Progenitor cell of endocrine pancreas (in vitro differentiated cells): ENCODE data around the gene C19orf38. TPM values are rescaled to one million over a fixed set of nuclear protein-coding genes. Genes with fewer than 3 reads are reported as not detected.
"Not testable (repeated sequence)": the region's sequence is repeated elsewhere in the genome, so short reads cannot be mapped to it uniquely, and the experiment has no call there.

Source experiments
- DNase-seq: peaks from one replicate; pipeline ENCODE4 v3.0.0; 2021; ENCODE audit warnings: low spot score; ENCODE audit not compliant: unreplicated experiment
- H3K27ac Mint-ChIP-seq: 2 replicates; pipeline ENCODE4 v1.8.0; 2021; ENCODE audit warnings: mild to moderate bottlenecking, moderate library complexity, mixed read lengths
- H3K27me3 Mint-ChIP-seq: 2 replicates; pipeline ENCODE4 v1.8.0; 2021; ENCODE audit warnings: mixed read lengths
- H3K36me3 Mint-ChIP-seq: 2 replicates; pipeline ENCODE4 v1.8.0; 2022; ENCODE audit warnings: mixed read lengths; ENCODE audit not compliant: insufficient read depth
- H3K4me1 Mint-ChIP-seq: 2 replicates; pipeline ENCODE4 v1.8.0; 2021; ENCODE audit warnings: low read depth, mixed read lengths
- H3K4me3 Mint-ChIP-seq: 2 replicates; pipeline ENCODE4 v1.8.0; 2021; ENCODE audit warnings: low read depth, mild to moderate bottlenecking, moderate library complexity, mixed read lengths
- H3K9me3 Mint-ChIP-seq: 2 replicates; pipeline ENCODE4 v1.8.0; 2021; ENCODE audit warnings: low read depth, mixed read lengths
- total RNA-seq: library from RNA; stranded (reverse); gene quantifications from 2 replicates; pipeline ENCODE4 v1.2.1, GENCODE V29; 2021
- TF ChIP-seq, protein P1 (sequence below): fragments of 200-600 bp; sonication (generic); IDR thresholded peaks from one replicate; pipeline ENCODE4 v1.5.0; 2021; ENCODE audit warnings: antibody characterized with exemption, mild to moderate bottlenecking; ENCODE audit not compliant: unreplicated experiment

The C19orf38 gene
- total RNA-seq, 1 donor from 2014 or later: 0.31 TPM

DNA sequence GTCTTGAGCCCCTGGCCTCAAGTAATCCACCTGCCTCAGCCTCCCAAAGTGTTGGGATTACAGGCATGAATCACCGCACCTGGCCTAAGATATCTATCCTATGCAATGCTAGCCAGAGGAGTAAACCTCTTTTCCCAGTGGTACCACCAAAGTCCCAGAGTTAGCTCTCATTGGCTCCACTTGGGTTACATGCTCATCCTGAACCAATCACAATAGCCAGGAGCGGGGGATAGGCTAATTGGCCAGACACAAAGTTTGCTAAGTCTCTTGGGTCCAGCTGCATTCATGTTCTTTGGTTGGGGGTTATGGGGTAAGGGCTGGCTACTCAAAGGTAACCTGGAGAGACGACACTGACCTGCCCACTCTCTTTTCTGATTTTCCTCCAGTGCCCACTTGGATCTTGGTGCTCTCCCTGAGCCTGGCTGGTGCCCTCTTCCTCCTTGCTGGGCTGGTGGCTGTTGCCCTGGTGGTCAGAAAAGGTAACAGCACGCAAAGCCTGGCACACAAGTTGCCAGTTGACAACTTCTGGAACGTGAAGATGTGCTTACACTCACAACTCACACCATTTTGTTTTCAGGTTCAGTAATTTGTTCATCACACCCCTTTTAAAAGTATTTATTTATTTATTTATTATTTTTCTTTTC is 7.8 kb downstream of the C19orf38 start:
- TF ChIP-seq, protein P1, sequence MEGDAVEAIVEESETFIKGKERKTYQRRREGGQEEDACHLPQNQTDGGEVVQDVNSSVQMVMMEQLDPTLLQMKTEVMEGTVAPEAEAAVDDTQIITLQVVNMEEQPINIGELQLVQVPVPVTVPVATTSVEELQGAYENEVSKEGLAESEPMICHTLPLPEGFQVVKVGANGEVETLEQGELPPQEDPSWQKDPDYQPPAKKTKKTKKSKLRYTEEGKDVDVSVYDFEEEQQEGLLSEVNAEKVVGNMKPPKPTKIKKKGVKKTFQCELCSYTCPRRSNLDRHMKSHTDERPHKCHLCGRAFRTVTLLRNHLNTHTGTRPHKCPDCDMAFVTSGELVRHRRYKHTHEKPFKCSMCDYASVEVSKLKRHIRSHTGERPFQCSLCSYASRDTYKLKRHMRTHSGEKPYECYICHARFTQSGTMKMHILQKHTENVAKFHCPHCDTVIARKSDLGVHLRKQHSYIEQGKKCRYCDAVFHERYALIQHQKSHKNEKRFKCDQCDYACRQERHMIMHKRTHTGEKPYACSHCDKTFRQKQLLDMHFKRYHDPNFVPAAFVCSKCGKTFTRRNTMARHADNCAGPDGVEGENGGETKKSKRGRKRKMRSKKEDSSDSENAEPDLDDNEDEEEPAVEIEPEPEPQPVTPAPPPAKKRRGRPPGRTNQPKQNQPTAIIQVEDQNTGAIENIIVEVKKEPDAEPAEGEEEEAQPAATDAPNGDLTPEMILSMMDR: peak; percentile 56
- no peaks in the 10 kb centered on the region for H3K36me3 Mint-ChIP-seq
- no peak overlapping the region for H3K4me3 Mint-ChIP-seq
- H3K27me3 Mint-ChIP-seq: no peaks in the 10 kb centered on the region
- no peaks in the 10 kb centered on the region for H3K9me3 Mint-ChIP-seq
- H3K4me1 Mint-ChIP-seq: no peaks in the 10 kb centered on the region
- no peak overlapping the region for H3K27ac Mint-ChIP-seq
- no peak for DNase-seq

DNA sequence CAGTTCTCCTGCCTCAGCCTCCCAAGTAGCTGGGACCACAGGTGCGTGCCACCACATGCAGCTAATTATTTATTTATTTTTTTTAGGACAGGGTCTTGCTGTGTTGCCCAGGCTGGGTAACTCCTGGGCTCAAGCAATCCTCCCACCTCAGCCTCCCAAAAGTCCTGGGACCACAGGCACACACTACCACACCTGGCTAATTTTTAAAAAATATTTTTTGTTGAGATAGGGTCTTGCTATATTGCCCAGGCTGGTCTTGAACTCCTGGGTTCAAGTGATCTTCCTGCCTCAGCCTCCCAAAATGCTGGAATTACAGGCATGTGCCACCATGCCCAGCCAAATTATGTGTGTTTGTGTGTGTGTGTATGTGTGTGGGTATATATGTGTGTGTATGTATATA is 8.7 kb downstream of the C19orf38 start:
- not testable (repeated sequence) for H3K36me3 Mint-ChIP-seq, H3K4me1 Mint-ChIP-seq, DNase-seq, H3K9me3 Mint-ChIP-seq, H3K4me3 Mint-ChIP-seq, H3K27ac Mint-ChIP-seq, H3K27me3 Mint-ChIP-seq

DNA sequence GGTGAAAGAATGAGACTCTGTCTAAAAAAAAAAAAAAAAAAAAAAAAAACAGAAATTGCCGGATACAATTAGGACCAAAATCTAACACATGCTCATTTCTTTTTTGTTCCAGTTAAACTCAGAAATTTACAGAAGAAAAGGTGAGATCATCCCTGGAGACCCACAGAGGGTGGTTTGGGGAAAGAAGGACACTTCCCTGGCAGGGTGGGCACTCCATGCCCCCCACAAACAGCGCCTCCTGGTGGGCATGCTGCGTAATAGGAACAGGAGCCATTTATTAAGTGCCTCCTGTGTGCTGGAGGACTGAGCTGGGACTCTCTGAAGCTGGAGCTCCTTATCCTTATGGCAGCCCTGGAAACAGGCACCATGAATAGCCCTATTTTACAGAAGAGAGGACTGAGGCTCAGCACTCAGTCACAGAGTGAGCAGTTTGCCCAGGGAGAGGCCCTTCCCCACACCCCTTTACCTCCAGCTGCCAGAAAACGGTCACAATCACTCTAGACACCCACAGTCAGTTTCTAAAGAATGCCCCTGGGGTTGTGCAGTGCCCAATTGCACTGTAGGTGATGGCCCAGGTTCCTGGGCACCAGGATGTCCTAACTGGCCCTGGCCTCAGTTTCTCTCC is 10.1 kb downstream of the C19orf38 start:
- TF ChIP-seq, protein P1: peak; percentile 74
- Mint-ChIP-seq H3K27me3 (no peaks in the 10 kb centered on the region), H3K4me1 (peaks cover 8% of the 10 kb centered on the region), H3K4me3 (no peak overlapping the region), H3K36me3 (no peaks in the 10 kb centered on the region), H3K27ac (no peak overlapping the region), H3K9me3 (no peaks in the 10 kb centered on the region)
- DNase-seq: no peak

DNA sequence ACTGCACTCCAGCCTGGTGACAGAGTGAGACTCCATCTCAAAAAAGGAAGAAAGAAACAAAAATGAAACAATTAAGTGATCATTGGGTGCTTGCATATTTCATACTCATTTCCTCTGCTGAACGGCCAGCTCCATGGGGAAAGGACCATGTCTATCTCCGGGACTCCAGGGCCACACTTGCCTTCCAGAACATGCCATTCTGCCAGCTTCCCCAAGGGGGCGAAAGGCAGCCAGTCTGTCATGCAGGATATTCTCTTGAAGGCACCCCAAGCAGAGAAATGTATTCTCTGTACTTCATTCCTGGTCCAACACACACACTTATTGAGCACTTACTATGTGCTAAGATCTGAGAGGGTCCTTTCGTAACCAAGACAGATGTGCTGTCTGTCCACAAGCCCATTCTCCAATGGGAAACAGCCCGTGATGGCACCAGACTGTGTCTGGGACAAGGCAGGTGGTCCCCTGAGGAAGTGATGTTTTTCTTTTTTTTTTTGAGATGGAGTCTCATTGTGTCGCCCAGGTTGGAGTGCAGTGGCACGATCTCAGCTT is 13.0 kb downstream of the C19orf38 start:
- Mint-ChIP-seq H3K4me3 (no peak overlapping the region), H3K9me3 (no peaks in the 10 kb centered on the region), H3K27me3 (no peaks in the 10 kb centered on the region), H3K36me3 (no peaks in the 10 kb centered on the region), H3K27ac (no peak overlapping the region), H3K4me1 (peaks cover 10% of the 10 kb centered on the region)
- DNase-seq: no peak
- TF ChIP-seq, protein P1: peak; percentile 49

DNA sequence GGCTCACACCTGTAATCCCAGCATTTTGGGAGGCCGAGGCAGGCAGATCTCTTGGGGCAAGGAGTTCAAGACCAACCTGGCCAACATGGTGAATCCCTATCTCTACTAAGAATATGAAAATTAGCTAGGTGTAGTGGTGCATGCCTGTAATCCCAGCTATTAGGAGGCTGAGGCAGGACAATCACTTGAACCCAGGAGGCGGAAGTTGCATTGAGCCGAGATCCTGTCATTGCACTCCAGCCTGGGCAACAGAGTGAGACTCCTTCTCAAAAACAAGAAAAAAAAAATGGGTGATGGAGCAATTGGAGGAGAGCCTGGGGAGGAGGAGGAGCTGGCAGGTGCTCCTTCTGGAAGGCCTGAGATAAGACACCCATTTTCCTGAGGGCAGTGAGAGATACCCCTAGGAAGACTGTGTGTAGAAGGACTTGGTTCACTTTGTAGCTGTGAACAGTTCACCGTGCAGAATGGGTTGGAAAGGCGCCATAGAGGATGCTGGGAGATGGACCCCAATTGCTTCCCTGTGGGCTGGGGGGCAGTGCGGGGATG is 14.4 kb downstream of the C19orf38 start:
- peak overlapping the region; percentile 78 for H3K27ac Mint-ChIP-seq
- no peak for DNase-seq
- no peak overlapping the region for H3K4me3 Mint-ChIP-seq
- TF ChIP-seq, protein P1: no peak
- H3K9me3 Mint-ChIP-seq: no peaks in the 10 kb centered on the region
- H3K36me3 Mint-ChIP-seq: no peaks in the 10 kb centered on the region
- no peaks in the 10 kb centered on the region for H3K27me3 Mint-ChIP-seq
- peaks cover 10% of the 10 kb centered on the region for H3K4me1 Mint-ChIP-seq
